Embryonic facial prominence (tissue), 1 donor: ENCODE measurements around the gene KLHL3.

Source experiments
- DNase-seq: peaks from one replicate; pipeline ENCODE4 v3.0.0-alpha.2; 2016; ENCODE audit errors: extremely low spot score

The KLHL3 gene

GRCh38 chr5:137580030-137580429 is 155.9 kb downstream of the KLHL3 start:
- DNase-seq, result no peak

- DNase-seq, result no peak
Measured at GRCh38 chr5:137575847-137576246, 160.0 kb downstream of the KLHL3 start.

- no peak for DNase-seq
Measured at GRCh38 chr5:137575211-137575610, 160.7 kb downstream of the KLHL3 start.

- DNase-seq, result no peak
Measured at GRCh38 chr5:137573376-137573775, 162.5 kb downstream of the KLHL3 start.

GRCh38 chr5:137572042-137572695 is 163.7 kb downstream of the KLHL3 start:
- DNase-seq, result no peak

GRCh38 chr5:137570070-137570469 is 165.8 kb downstream of the KLHL3 start:
- DNase-seq, result no peak
